AG08395 (cell line): ENCODE measurements around the gene HIF1AN.

Source experiments
- DNase-seq: peaks from one replicate; pipeline ENCODE4 v3.0.0; 2012; ENCODE audit warnings: mixed read lengths, low spot score

HIF1AN gene

GRCh38 chr10:100535715-100536353 lies at the start of gene HIF1AN:
TSS of gene HIF1AN (plus strand) at chr10:100535943. CDS start at chr10:100535959, 16 bp downstream.
- DNase-seq: peak; percentile 98

GRCh38 chr10:100487529-100487928 lies 48.2 kb upstream of the HIF1AN start:
- no peak for DNase-seq

- no peak for DNase-seq
These were observed 46.3 kb upstream of the HIF1AN start for GRCh38 chr10:100489396-100489795.

GRCh38 chr10:100490531-100490930 lies 45.2 kb upstream of the HIF1AN start:
- no peak for DNase-seq

- no peak for DNase-seq
These were observed 39.2 kb upstream of the HIF1AN start for GRCh38 chr10:100496567-100496966.

GRCh38 chr10:100498059-100498458 lies 37.7 kb upstream of the HIF1AN start:
- DNase-seq: no peak

- no peak for DNase-seq
These were observed 34.3 kb upstream of the HIF1AN start for GRCh38 chr10:100501423-100501822.

- peak; percentile 34 for DNase-seq
These were observed 32.7 kb upstream of the HIF1AN start for GRCh38 chr10:100502926-100503494.

GRCh38 chr10:100504096-100504495 lies 31.6 kb upstream of the HIF1AN start:
- DNase-seq: no peak

GRCh38 chr10:100505164-100505563 lies 30.6 kb upstream of the HIF1AN start:
- no peak for DNase-seq

GRCh38 chr10:100506596-100507356 lies 29.0 kb upstream of the HIF1AN start:
- peak; percentile 81 for DNase-seq

- no peak for DNase-seq
These were observed 28.4 kb upstream of the HIF1AN start for GRCh38 chr10:100507357-100507732.

GRCh38 chr10:100508266-100508665 lies 27.5 kb upstream of the HIF1AN start:
- no peak for DNase-seq

GRCh38 chr10:100508691-100509150 lies 27.0 kb upstream of the HIF1AN start:
- peak; percentile 76 for DNase-seq

GRCh38 chr10:100509241-100509840 lies 26.4 kb upstream of the HIF1AN start:
- DNase-seq: no peak

- no peak for DNase-seq
These were observed 25.0 kb upstream of the HIF1AN start for GRCh38 chr10:100510533-100511308.

GRCh38 chr10:100515612-100516011 lies 20.1 kb upstream of the HIF1AN start:
- no peak for DNase-seq

- no peak for DNase-seq
These were observed 18.9 kb upstream of the HIF1AN start for GRCh38 chr10:100516847-100517246.

GRCh38 chr10:100518761-100519241 lies 16.9 kb upstream of the HIF1AN start:
- peak; percentile 72 for DNase-seq

GRCh38 chr10:100519311-100520051 lies 16.3 kb upstream of the HIF1AN start, which contains the start of gene SEC31B:
TSS of gene SEC31B (minus strand) at chr10:100519861. CDS start at chr10:100516952, 2,909 bp downstream.
- DNase-seq: no peak

GRCh38 chr10:100520811-100521210 lies 14.9 kb upstream of the HIF1AN start:
- no peak for DNase-seq
